KMS-11 (cell line): ENCODE results near the gene PABPC1L.

Experiments
- H2AFZ ChIP-seq: fragments of 200-600 bp; sonication (generic); 2 replicates; pipeline ENCODE4 v1.6.1; 2016; ENCODE audit warnings: antibody characterized with exemption, mixed run types, low read depth
- H3K27ac ChIP-seq: fragments of 200-600 bp; sonication (generic); 2 replicates; pipeline ENCODE4 v1.6.1; 2016; ENCODE audit warnings: mild to moderate bottlenecking, mixed run types
- H3K27me3 ChIP-seq: fragments of 200-600 bp; sonication (generic); 2 replicates; pipeline ENCODE4 v1.6.1; 2017; ENCODE audit warnings: mild to moderate bottlenecking, low read depth, mixed run types, moderate library complexity; ENCODE audit not compliant: insufficient read depth
- H3K36me3 ChIP-seq: fragments of 200-600 bp; sonication (generic); 2 replicates; pipeline ENCODE4 v1.6.1; 2017; ENCODE audit warnings: mild to moderate bottlenecking, mixed run types; ENCODE audit not compliant: insufficient read depth
- H3K4me1 ChIP-seq: fragments of 200-600 bp; sonication (generic); 2 replicates; pipeline ENCODE4 v1.6.1; 2016; ENCODE audit warnings: mild to moderate bottlenecking, low read depth, mixed run types; ENCODE audit not compliant: poor library complexity, severe bottlenecking
- H3K4me2 ChIP-seq: fragments of 200-600 bp; sonication (generic); 2 replicates; pipeline ENCODE4 v1.7.0; 2016; ENCODE audit warnings: mild to moderate bottlenecking, mixed run types
- H3K4me3 ChIP-seq: fragments of 200-600 bp; sonication (generic); IDR thresholded peaks from 2 replicates; pipeline ENCODE4 v1.6.1; 2017; ENCODE audit warnings: low read depth, low read length, mixed read lengths; ENCODE audit not compliant: insufficient read depth
- H3K79me2 ChIP-seq: fragments of 200-600 bp; sonication (generic); 2 replicates; pipeline ENCODE4 v1.6.1; 2016; ENCODE audit warnings: low read depth, mixed run types; ENCODE audit not compliant: insufficient read depth
- H3K9ac ChIP-seq: fragments of 200-600 bp; sonication (generic); 2 replicates; pipeline ENCODE4 v1.6.1; 2016; ENCODE audit warnings: mild to moderate bottlenecking, mixed run types
- H4K20me1 ChIP-seq: fragments of 200-600 bp; sonication (generic); 2 replicates; pipeline ENCODE4 v1.6.1; 2016; ENCODE audit warnings: mild to moderate bottlenecking, mixed run types; ENCODE audit not compliant: insufficient read depth
- CTCF ChIP-seq: fragments of 200-600 bp; sonication (generic); conservative IDR thresholded peaks from 2 replicates; pipeline ENCODE4 v1.6.1; 2017; ENCODE audit warnings: low read depth, mild to moderate bottlenecking, antibody characterized with exemption, low read length, moderate library complexity, mixed read lengths

PABPC1L gene

GRCh38 chr20:44888226-44889103 lies 21.4 kb upstream of the PABPC1L start:
- Histone ChIP-seq H3K4me1 (peaks cover 52% of the 10 kb centered on the region), H3K4me3 (no peak overlapping the region), H3K4me2 (no peak overlapping the region; the same call in 1 of the 2 replicates), H2AFZ (no peak overlapping the region), H3K9ac (no peak overlapping the region), H3K36me3 (no peaks in the 10 kb centered on the region), H3K79me2 (peaks cover 79% of the 10 kb centered on the region), H4K20me1 (peaks cover 39% of the 10 kb centered on the region), H3K27me3 (no peaks in the 10 kb centered on the region), H3K27ac (no peak overlapping the region)
- TF ChIP-seq CTCF = no peak

- H3K9ac ChIP-seq = no peak overlapping the region
- no peaks in the 10 kb centered on the region for H3K27me3 ChIP-seq
- no peak overlapping the region for H3K27ac ChIP-seq
- H3K4me1 ChIP-seq = peaks cover 41% of the 10 kb centered on the region
- no peak for TF ChIP-seq CTCF
- H3K36me3 ChIP-seq = no peaks in the 10 kb centered on the region
- no peak overlapping the region for H2AFZ ChIP-seq
- H3K4me2 ChIP-seq = no peak overlapping the region
- peaks cover 100% of the 10 kb centered on the region for H3K79me2 ChIP-seq
- peaks cover 47% of the 10 kb centered on the region for H4K20me1 ChIP-seq
- no peak overlapping the region for H3K4me3 ChIP-seq
Measured at GRCh38 chr20:44891826-44892225, 18.0 kb upstream of the PABPC1L start.

- Histone ChIP-seq H2AFZ (no peak overlapping the region), H3K36me3 (no peaks in the 10 kb centered on the region)
Measured at GRCh38 chr20:44894959-44895358, 14.9 kb upstream of the PABPC1L start.

GRCh38 chr20:44896583-44896982 lies 13.3 kb upstream of the PABPC1L start:
- peaks cover 7% of the 10 kb centered on the region for H3K4me1 ChIP-seq
- no peak overlapping the region for H3K9ac ChIP-seq
- H2AFZ ChIP-seq = no peak overlapping the region
- peaks cover 23% of the 10 kb centered on the region for H4K20me1 ChIP-seq
- H3K27ac ChIP-seq = no peak overlapping the region
- no peaks in the 10 kb centered on the region for H3K27me3 ChIP-seq
- no peak for TF ChIP-seq CTCF
- peaks cover 87% of the 10 kb centered on the region for H3K79me2 ChIP-seq
- no peaks in the 10 kb centered on the region for H3K36me3 ChIP-seq
- H3K4me2 ChIP-seq = no peak overlapping the region
- no peak overlapping the region for H3K4me3 ChIP-seq

More at GRCh38 chr20:44894959-44895358, 14.9 kb upstream of the PABPC1L start:
- no peaks in the 10 kb centered on the region for H3K27me3 ChIP-seq
- no peak overlapping the region for H3K4me2 ChIP-seq
- H3K27ac ChIP-seq = no peak overlapping the region
- peaks cover 15% of the 10 kb centered on the region for H3K4me1 ChIP-seq
- H3K79me2 ChIP-seq = peaks cover 100% of the 10 kb centered on the region
- peaks cover 28% of the 10 kb centered on the region for H4K20me1 ChIP-seq
- no peak overlapping the region for H3K9ac ChIP-seq
- TF ChIP-seq CTCF = no peak
- H3K4me3 ChIP-seq = no peak overlapping the region
